Astrocyte (in vitro differentiated cells and primary cell): ENCODE results near the gene THTPA.

ENCODE experiments used
- EZH2 ChIP-seq: IDR thresholded peaks from 2 replicates; pipeline ENCODE4 v1.6.1; 2012; ENCODE audit warnings: mild to moderate bottlenecking, low read length, inconsistent platforms; ENCODE audit not compliant: insufficient read depth
- TF ChIP-seq, protein P1 (sequence below): IDR thresholded peaks from 2 replicates; pipeline ENCODE4 v1.5.1; 2011; ENCODE audit warnings: low read depth, mild to moderate bottlenecking, inconsistent platforms, low read length, moderate library complexity; ENCODE audit not compliant: insufficient read depth

DNA sequence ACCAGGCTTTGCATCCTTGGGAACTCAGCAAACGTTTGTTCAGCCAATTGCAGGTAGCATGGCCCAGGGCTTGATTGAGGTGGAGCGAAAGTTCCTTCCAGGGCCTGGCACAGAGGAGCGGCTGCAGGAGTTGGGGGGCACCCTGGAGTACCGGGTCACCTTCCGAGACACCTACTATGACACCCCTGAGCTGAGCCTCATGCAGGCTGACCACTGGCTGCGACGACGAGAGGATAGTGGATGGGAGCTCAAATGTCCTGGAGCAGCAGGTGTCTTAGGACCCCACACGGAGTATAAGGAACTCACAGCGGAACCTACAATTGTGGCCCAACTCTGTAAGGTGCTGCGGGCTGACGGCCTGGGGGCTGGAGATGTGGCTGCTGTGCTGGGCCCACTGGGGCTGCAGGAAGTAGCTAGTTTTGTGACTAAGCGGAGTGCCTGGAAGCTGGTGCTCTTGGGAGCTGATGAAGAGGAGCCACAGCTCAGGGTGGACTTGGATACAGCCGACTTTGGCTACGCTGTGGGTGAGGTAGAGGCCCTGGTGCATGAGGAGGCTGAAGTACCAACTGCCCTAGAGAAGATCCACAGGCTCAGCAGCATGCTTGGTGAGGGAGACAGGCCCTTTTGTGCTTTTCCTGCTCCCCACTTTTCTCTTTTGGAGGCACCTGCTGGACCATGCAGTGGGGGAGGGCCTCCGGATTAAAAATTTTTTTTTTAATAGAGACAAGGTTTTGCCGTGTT lies 799 bp downstream of the THTPA start:
- TF ChIP-seq, protein P1, sequence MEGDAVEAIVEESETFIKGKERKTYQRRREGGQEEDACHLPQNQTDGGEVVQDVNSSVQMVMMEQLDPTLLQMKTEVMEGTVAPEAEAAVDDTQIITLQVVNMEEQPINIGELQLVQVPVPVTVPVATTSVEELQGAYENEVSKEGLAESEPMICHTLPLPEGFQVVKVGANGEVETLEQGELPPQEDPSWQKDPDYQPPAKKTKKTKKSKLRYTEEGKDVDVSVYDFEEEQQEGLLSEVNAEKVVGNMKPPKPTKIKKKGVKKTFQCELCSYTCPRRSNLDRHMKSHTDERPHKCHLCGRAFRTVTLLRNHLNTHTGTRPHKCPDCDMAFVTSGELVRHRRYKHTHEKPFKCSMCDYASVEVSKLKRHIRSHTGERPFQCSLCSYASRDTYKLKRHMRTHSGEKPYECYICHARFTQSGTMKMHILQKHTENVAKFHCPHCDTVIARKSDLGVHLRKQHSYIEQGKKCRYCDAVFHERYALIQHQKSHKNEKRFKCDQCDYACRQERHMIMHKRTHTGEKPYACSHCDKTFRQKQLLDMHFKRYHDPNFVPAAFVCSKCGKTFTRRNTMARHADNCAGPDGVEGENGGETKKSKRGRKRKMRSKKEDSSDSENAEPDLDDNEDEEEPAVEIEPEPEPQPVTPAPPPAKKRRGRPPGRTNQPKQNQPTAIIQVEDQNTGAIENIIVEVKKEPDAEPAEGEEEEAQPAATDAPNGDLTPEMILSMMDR, result no peak
- no peak for TF ChIP-seq EZH2
